ENCODE results near the gene TMED8. TPM values are rescaled to one million over a fixed set of nuclear protein-coding genes. Genes with fewer than 3 reads are reported as not detected.
A peak's percentile ranks its signal among the peaks of the same experiment; 100 is the strongest.
"Not testable (repeated sequence)": the region's sequence is repeated elsewhere in the genome, so short reads cannot be mapped to it uniquely, and the experiment has no call there.

Gene TMED8, protein sequence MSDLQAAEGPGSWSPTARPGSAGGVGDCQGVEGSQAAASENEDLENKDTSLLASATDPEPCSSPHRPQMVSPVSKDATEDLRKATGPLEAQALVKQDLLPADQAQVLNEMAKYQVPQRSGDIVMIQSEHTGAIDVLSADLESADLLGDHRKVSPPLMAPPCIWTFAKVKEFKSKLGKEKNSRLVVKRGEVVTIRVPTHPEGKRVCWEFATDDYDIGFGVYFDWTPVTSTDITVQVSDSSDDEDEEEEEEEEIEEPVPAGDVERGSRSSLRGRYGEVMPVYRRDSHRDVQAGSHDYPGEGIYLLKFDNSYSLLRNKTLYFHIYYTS
- total RNA-seq: 5.6 TPM
- long read RNA-seq, full-length matches to known transcripts: 2 of 7 reads
- long read RNA-seq, partial matches to known transcripts: 0 of 7 reads
- long read RNA-seq, other reads (novel, unspliced or antisense): 5 of 7 reads

DNA sequence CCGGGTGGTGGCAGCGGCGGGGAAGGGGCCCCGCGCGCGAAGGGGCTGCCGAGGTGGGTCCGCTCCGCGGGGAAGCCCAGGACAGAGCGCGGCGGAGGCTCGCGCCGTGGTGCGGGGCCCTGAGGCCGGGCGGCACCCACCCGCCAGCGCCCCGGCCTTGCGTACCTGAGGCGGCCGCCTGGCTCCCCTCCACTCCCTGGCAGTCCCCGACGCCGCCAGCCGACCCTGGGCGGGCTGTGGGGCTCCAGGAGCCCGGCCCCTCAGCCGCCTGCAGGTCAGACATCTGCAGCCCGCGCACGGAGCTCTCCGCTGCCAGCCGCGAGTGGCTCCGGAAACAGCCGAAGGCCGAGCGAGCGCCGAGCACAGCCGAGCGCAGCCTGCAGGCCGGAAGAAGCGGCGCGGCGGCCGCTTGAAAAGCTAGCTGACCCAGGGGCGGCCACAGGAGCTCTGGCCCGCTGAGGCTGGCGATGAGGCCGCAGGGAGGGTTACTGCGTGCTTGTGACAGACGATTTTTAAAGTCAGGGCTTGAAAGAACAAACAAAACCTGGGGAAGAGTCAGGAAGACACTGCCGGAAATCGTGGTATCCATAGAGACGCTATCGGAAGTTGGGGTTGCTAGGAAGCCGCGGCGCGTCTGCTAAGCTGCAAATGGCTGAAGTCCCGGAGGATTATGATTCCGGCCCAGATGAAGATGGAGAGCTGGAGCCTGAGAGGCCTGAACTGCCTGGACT, at the start of gene TMED8, which contains the start of gene SAMD15:
Gene TMED8 (minus strand): TSS at position 324 of the 731 bp plus-strand sequence. CDS start 41 bp downstream, at position 283.
Gene SAMD15 (plus strand): TSS at position 609 of the 731 bp plus-strand sequence. CDS start 40 bp downstream, at position 649.
- peak; percentile 99 for ATAC-seq
- intact Hi-C loops (cut with micrococcal nuclease): no loop called here
- DNase-seq: peak; percentile 94

DNA sequence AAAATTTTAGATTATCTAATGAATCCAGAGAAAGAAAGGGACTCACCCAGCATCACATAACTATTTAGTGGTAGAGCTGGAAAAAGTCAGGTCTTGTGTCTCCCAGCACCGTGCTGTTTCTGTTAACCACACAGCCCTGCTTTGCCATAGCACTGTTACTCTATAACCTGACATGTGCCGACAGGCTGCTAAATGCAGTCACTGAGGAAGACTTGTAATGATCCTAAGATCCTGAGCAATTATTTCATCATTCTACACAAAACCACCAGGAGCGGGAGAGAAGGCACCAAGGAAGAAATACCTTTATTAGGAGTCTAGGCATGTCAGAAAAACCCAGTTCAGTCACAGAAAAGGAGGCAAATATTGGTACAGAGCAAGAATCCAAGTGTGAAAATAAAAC, 49.5 kb upstream of the TMED8 start:
- ATAC-seq: no peak
- no peak for DNase-seq
- intact Hi-C loops (cut with micrococcal nuclease): no loop called here

GRCh38 chr14:77424862-77425261, 48.0 kb upstream of the TMED8 start:
- DNase-seq: no peak
- intact Hi-C loops (cut with micrococcal nuclease): no loop called here
- ATAC-seq: no peak

- ATAC-seq: no peak
- no peak for DNase-seq
- intact Hi-C loops (cut with micrococcal nuclease): no loop called here
These were observed 46.5 kb upstream of the TMED8 start, which contains the start of gene NOXRED1 for GRCh38 chr14:77423423-77423822. TSS of gene NOXRED1 (minus strand) at chr14:77423523. CDS start at chr14:77422889, 634 bp downstream.

GRCh38 chr14:77421201-77421600, 44.3 kb upstream of the TMED8 start:
- DNase-seq (no peak), ATAC-seq (no peak)
- intact Hi-C loops (cut with micrococcal nuclease): no loop called here

DNA sequence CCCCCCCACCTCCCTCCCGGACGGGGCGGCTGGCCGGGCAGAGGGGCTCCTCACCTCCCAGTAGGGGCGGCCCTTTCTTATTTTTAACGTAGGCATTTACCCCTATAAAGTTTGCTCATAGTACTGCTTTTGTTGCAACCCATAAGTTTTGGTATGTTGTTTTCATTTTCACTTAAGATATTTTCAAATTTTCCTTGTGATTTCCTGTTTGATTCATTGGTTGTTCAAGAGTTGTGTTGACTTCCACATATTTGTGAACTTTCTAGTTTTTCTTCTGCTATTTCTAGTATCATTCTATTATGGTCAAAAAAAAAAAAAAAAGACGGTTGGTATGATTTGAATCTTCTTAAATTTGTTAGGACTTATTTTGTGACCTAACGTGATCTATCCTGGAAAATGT, 39.9 kb upstream of the TMED8 start:
- ATAC-seq: no peak
- intact Hi-C loops (cut with micrococcal nuclease): no loop called here
- DNase-seq: no peak

DNA sequence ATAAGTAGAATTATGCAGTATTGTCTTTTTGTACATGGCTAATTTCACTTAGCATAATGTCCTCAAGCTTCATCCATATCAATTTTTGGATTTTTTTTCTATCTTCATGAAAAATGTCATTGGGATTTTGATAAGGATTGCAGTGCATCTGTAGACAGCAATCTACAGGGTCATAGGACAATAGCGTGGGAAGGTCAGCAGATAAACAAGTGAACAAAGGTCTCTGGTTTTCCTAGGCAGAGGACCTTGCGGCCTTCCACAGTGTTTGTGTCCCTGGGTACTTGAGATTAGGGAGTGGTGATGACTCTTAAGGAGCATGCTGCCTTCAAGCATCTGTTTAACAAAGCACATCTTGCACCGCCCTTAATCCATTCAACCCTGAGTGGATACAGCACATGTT, 39.2 kb upstream of the TMED8 start:
- ATAC-seq, DNase-seq: not testable (repeated sequence)

GRCh38 chr14:77415403-77416030, 38.6 kb upstream of the TMED8 start:
- DNase-seq; ATAC-seq; intact Hi-C loops (cut with micrococcal nuclease): not testable (repeated sequence)

More for the DNA sequence above, 39.2 kb upstream of the TMED8 start:
- intact Hi-C loops (cut with micrococcal nuclease): not testable (repeated sequence)

DNA sequence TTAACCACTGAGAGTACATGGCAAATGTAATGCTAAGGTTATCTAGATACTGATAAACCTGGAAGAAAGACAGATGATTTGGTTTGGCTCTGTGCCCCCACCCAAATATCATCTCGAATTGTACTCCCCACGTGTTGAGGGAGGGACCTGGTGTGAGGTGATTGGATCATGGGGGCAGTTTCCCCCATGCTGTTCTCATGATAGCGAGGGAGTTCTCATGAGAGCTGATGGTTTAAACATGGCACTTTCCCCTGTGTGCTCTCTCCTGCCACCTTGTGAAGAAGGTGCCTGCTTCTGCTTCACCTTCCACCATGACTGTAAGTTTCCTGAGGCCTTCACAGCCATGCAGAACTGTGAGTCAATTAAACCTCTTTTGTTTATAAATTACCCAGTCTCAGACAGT, 32.2 kb upstream of the TMED8 start:
- intact Hi-C loops (cut with micrococcal nuclease): no loop called here
- DNase-seq (no peak), ATAC-seq (no peak)

GRCh38 chr14:77407158-77407557, 30.3 kb upstream of the TMED8 start:
- ATAC-seq (no peak), DNase-seq (no peak)
- intact Hi-C loops (cut with micrococcal nuclease): no loop called here

DNA sequence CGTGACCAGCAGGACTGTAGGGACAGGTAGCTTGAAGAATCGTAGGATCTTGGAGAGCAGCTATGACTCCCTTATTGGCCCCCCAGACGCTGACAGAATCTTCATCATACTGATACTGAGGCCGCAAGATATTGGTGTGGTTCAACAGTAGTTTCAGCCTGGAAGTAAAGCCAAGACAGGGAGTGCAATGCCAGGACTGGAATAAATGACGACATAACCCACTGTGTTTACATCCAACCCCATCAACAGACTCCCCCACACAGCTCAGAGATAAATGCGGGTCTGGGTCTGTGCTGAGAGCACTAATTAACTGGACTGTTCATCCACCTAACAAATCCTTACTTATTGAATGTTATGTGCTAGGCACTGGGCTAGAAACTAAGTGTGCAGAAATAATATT, 29.8 kb upstream of the TMED8 start:
- DNase-seq (no peak), ATAC-seq (no peak)
- intact Hi-C loops (cut with micrococcal nuclease): no loop called here

DNA sequence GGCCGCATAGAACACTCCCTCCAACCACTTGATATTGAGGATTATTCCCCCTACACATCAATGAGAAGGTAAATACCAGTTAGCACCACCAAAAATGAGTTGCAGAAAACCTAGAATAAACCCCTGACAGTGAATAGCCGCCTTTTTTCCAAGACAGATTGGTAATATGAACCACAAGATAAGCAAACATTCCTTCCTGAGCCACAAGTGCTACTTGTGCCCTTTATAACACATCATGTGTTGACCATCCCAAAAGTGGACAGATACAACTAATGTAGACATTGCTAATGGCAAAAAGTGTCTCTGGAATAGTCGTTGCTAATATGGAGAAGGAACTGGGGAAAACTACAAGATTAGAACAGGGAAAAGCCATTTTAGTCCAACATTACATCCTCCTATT, 29.2 kb upstream of the TMED8 start:
- ATAC-seq (no peak), DNase-seq (no peak)
- intact Hi-C loops (cut with micrococcal nuclease): no loop called here

GRCh38 chr14:77403768-77404167, 26.9 kb upstream of the TMED8 start:
- ATAC-seq (no peak), DNase-seq (no peak)
- intact Hi-C loops (cut with micrococcal nuclease): no loop called here

DNA sequence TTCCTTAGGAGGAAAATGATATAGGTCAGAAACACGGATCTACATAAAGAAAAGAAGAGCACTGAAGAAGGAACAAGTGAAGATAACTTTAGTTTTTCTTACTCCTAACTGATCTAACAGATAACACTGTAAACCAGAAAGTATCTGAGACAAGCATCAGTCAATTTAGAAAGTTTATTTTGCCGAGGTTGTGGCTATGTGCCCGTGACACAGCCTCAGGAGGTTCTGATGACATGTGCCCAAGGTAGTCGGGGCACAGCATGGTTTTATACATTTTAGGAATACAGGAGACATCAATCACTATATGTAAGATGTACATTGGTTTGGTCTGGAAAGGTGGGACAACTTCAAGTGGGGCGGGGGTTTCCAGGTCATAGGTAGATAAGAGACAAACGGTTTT, 23.3 kb upstream of the TMED8 start:
- intact Hi-C loops (cut with micrococcal nuclease): no loop called here
- ATAC-seq (no peak), DNase-seq (no peak)

DNA sequence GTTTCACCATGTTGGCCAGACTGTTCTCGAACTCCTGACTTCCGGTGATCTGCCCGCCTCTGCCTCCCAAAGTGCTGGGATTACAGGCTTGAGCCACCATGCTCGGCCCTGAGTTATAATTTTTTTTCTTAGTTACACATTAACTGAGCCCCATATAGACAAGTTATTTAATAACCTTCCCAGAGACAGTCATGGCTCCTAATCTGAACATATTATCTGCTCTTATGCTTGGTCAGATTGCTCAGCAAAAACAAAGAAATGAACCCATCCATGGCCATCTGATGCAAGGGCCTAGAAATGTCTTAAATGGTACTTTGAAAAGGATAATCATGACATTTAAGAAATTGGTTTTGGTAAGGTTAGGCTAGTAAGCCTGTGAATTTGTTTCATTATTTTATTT, 13.3 kb upstream of the TMED8 start:
- intact Hi-C loops (cut with micrococcal nuclease): no loop called here
- DNase-seq (no peak), ATAC-seq (no peak)

- ATAC-seq (no peak), DNase-seq (no peak)
- intact Hi-C loops (cut with micrococcal nuclease): no loop called here
These were observed 1.8 kb upstream of the TMED8 start for GRCh38 chr14:77378701-77379100.

GRCh38 chr14:77377502-77377844, 579 bp upstream of the TMED8 start:
- DNase-seq (no peak), ATAC-seq (peak; percentile 10)
- intact Hi-C loops (cut with micrococcal nuclease): no loop called here

DNA sequence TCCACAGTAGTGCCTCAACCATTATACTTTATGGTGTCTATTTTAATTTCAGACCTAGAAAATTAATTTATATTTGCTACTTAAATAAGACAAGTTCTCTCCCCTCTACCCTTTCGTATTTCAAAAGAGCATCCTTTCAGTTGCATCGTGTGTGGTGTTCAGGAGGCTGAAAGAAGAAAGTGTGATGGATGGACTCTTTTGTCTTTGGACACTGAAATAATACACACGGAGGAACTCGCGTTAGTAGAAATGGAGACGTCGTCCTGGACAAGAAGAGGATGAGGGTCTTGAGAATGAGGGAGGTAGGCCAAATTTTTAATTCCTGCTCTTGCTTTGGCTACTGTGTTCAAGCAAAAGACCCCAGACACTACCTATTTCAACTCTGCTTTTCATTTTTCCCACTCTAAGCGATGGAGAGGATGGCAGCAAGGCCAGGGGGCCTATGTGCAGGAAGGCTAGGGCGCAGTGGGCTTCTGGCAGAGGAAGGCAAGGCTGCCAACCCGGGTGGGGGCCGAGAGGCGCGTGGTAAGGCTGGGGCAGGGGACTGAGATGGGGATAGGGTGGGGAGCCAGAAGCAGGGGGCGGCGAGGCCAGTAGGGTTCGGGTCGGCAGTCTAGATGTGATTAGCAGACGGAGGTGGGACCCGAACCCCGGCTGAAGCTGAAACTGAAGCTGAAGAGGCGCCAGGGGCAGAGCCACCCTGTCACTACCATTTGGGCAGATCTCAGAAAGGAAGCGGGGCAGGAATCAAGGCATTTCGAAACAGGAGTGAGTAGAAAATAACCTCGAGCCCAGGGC, 722 bp downstream of the TMED8 start:
- intact Hi-C loops (cut with micrococcal nuclease): no loop called here
- ATAC-seq: peak; percentile 5
- peak; percentile 44 for DNase-seq
